Superior temporal gyrus (tissue), 1 donor: ENCODE data around the gene SIAH2.
"Not testable (repeated sequence)": the region's sequence is repeated elsewhere in the genome, so short reads cannot be mapped to it uniquely, and the experiment has no call there.

ENCODE experiments used
- DNase-seq: peaks from one replicate; pipeline ENCODE4 v3.0.0-alpha.2; 2016; ENCODE audit errors: extremely low spot score

SIAH2 gene

DNA sequence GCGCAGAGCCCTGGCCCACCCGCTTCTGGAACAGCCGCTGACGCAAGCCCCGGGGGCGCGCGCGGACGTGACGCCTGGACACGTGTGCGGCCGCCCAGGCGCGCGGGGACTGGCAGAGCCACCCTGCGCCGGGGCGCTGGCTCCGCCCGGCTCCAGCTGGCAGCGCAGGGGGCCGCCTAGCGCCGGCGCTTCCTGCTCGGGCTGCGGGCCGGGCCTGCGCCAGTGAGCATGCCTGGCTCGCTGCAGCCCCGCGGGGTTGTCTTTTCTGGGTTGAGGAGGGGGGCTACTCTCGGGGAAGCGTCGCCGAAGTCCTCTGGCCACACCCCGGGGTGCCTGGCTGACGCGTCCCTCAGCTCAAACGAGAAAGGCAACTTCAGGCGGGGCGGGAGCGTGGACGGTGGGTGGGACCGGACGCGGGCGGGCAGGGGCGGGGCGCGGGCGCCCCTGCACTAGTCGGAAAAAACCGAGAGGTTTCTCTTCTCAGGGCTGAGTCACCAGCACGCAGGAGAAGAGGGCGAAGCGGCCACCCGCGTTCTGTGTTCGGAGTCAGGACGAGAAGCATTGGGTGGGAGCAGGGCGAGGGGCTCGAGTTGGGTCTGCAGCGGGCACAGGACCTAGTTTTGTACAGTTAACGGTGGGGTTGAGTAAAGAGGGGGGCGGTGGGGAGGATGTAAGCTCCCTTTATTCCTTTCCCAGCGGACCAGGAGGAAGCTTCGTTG lies at the start of gene SIAH2:
Gene SIAH2 (minus strand): TSS at position 48 of the 719 bp plus-strand sequence. CDS start 320 bp downstream, outside the sequence.
- DNase-seq = peak; percentile 93

- no peak for DNase-seq
Measured at GRCh38 chr3:150811984-150812383, 49.0 kb upstream of the SIAH2 start.

DNA sequence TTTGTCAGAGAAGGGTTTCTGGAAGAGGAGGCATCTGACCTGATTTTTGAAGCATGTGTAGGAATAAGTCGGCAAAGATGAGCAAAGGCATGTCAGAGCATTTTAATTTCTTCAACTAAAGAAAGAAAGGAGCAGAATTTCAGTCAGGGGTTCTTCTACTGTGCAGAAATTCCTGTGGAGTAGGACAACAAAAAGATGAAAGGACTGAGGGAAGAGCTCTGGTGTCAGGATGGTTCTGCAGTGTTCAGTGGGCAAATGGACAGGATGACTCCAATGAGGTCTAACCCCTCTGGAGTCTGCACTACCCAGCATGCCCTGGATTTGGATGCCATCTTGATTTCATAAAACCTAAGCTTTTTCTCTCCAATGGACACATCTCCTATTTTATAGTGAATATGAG lies 47.7 kb upstream of the SIAH2 start:
- DNase-seq = no peak

GRCh38 chr3:150806185-150806835 lies 43.3 kb upstream of the SIAH2 start:
- no peak for DNase-seq

DNA sequence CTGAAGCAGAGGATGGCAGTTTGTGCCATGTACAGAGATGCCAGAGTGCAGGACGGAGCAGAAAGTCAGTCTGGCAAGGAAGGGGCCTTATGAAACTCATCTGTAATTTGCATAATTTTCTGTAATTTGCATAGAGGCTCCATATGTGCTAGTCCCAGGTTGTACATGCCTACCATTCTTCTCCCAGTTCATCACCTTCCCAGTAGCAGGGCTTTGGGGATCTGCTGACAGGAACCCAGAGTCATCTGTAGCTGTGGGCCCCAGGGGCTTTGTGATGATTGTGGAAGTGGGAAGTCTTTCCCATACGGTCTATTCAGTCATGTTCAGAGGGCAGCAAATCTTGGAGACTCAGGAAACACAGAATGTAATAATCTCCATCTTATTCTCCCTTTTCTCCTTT lies 42.4 kb upstream of the SIAH2 start:
- DNase-seq = no peak

- no peak for DNase-seq
Measured at GRCh38 chr3:150803440-150803985, 40.5 kb upstream of the SIAH2 start.

DNA sequence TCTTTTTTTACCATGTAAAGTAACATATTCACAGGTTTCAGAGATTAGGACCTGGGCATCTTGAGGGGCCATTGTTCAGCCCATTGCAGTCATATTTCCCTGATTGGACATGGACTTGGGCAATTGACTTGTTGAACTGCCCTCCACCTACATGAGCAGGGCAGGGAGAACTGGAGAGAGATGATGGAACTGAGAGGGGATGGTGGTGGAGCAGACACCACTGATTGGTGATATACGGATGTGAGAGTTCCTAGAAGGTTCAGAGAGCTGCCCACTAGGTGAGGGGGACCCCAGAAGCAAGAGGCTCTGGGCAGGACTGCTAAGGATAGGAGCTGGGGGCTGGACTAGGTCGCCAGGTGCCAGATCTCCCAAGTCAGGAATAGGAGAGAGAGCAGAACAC lies 37.8 kb upstream of the SIAH2 start:
- no peak for DNase-seq

DNA sequence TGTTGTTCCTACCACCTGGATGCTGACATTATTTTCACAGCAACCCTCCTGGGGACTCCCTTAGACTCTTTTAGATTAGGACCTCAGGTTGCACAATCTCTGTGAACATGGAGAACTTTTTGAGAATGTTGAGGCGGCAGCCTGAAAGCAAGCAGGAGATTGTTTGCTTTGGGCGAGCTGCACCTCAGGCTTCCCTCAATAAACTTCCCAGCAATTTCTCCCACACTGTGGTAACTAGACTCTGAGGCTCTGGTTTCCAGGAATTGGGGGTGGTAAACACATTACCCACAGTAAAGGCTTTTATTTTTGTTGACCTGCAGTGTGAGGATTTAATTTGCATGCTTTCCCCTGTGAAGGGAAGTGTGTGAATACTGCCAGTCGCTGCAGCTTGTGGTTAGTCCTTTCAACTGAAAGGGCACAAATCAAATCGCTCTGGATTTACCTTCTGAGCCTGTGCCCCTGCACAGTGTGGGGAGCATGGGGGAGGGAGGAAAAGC lies 35.2 kb upstream of the SIAH2 start:
- DNase-seq = no peak

DNA sequence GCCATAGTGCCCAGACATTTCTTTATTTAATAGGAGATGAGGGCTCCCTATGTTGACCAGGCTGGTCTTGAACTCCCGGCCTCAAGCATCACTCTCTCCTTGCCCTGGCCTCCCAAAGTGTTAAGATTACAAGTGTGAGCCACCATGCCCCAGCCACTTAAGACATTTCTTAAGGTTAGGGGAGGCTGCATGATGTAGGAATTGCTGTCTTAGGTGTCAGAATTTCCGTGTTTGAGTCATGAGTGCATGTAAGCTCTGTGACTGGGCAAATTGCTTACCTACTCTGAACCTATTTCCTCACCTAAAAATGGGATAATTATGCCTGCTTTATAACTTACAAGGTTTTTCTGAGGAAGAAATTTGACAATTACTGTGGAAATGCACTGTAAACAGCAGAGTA lies 34.2 kb upstream of the SIAH2 start:
- no peak for DNase-seq

- DNase-seq = not testable (repeated sequence)
Measured at GRCh38 chr3:150796527-150796926, 33.6 kb upstream of the SIAH2 start.

DNA sequence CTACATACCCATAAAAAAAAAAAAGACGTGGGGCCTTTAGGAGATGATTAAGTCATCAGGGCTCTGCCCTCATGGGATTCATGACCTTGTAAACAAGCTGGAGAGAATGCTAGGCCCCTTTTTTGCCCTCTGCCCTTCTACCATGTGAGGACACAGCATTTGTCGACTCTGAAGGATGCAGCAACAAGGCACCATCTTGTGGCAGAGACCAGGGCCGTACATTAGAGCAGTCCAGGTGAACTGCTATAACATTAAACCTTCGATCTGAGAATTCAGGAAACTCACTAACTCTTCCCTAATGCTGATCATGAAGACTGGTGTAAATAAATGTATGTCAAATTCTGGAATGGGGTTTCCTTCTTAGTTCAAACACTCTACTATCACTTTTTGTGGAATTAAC lies 30.7 kb upstream of the SIAH2 start:
- DNase-seq = no peak

DNA sequence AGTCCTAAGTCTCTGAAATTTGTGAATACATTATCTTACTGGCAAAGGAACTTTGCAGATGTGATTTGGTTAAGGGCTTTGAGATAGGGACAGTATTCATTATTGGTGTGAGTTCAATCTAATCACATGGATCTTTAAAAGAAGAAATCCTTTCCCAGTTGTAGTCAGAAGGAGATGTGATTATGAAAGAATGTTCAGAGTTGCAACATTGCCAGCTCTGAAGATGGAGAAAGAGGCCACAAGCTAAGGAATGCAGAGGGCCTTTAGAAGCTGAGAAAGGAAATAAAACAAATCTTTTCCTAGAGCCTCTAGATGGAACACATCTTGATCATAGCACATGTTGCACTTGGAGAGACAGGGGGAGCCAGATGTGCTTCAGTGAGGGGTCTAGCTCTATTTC lies 27.7 kb upstream of the SIAH2 start:
- no peak for DNase-seq

GRCh38 chr3:150789451-150789850 lies 26.5 kb upstream of the SIAH2 start:
- DNase-seq = no peak

GRCh38 chr3:150787741-150788370 lies 24.9 kb upstream of the SIAH2 start:
- peak; percentile 88 for DNase-seq

- no peak for DNase-seq
Measured at GRCh38 chr3:150786791-150787190, 23.8 kb upstream of the SIAH2 start.

DNA sequence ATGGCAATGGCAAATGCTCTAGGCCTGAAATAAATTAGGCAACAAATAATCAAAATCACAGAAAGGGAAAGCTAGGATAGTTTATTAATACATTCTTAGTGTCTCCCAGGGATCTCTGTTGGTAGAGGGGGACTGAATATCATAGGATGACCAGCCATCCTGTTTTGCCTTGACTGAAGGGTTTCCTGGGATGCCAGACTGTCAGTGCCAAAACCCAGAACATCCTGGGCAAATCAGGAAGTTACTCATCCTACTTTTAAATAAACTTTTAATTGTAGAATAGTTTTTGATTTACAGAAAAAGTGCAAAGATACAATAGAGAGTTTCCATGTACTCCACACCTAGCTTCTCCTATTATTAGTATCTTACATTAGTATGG lies 21.8 kb upstream of the SIAH2 start:
- no peak for DNase-seq

- DNase-seq = no peak
Measured at GRCh38 chr3:150783920-150784746, 21.2 kb upstream of the SIAH2 start.

DNA sequence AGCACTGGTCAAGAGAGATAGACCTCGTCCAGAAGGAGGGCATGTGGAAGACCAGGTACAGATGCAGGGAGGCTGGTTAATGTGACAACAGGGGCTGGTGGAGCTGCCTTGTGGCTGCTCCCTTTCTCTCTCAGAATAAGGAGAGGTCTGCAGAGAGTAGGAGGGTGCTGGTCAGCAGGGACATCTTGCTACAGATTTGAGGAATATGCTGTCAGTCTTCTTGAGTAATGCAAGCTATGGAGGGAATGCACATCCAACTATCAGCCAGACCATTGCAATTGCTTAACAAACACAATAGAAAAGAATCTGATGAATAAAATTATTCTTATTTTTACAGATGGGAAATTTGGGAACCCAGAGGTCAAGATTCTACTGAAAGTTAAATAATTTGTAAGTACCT lies 20.3 kb upstream of the SIAH2 start:
- no peak for DNase-seq

- DNase-seq = no peak
Measured at GRCh38 chr3:150779402-150779858, 16.5 kb upstream of the SIAH2 start.

- DNase-seq = no peak
Measured at GRCh38 chr3:150778793-150779401, 15.9 kb upstream of the SIAH2 start.

DNA sequence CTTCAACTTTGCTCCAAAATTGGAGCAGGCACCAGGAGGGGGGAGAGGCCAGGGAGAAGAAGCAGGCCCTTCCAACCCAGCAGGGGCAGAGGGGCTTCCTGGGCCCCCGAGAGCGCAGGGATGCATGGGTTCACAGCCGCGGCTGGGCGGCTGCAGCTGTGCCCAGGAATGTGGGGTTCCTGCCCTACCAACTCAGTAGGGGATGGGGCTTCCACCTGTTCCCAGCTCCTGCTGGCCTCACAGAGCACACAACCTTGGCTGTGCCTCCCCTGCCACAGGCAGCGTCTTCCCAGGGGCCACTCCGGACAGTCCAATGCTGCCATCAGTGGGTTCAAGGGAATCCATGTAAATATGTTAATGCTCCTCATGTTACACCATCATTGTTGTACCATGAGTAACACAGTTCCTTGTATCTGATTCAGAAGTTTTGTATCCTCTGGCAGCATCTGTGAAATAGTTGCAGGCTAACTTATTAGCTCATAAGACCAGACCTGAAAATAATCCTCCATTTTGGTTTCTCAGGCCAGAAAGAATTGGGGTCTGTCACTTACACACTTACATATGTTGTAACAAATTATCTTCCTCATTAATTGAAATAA lies 12.1 kb upstream of the SIAH2 start:
- DNase-seq = no peak
